Natural killer cell (primary cell): ENCODE results near the gene WDR41. TPM values are rescaled to one million over a fixed set of nuclear protein-coding genes. Genes with fewer than 3 reads are reported as not detected.

Experiments
- ATAC-seq, 3 donors: fragments of 150-1000 bp in 2 of 3; fragments of 200-7000 bp in 1 of 3; cut with Tn5 transposase; 1 replicate in 1 of 3; 2 replicates in 2 of 3; pipeline ENCODE4 v1.10.0; 2021; ENCODE audit warnings: mild to moderate bottlenecking in 2 of 3, moderate library complexity in 2 of 3
- DNase-seq, 2 donors: peaks; one replicate each; pipeline versions ENCODE4 v3.0.0 to v3.0.0-alpha.2; 2013 to 2021; ENCODE audit warnings: mixed read lengths in 1 of 2
- H3K27ac ChIP-seq: one replicate; pipeline ENCODE4 v1.5.1; 2013; ENCODE audit warnings: mild to moderate bottlenecking, low read length
- H3K27me3 ChIP-seq: one replicate; pipeline ENCODE4 v1.6.1; 2013; ENCODE audit warnings: low read length; ENCODE audit not compliant: control insufficient read depth, insufficient read depth
- H3K36me3 ChIP-seq: one replicate; pipeline ENCODE4 v1.6.1; 2013; ENCODE audit warnings: low read length; ENCODE audit not compliant: control insufficient read depth, insufficient read depth
- H3K4me1 ChIP-seq: one replicate; pipeline ENCODE4 v1.6.1; 2013; ENCODE audit warnings: low read length; ENCODE audit not compliant: control insufficient read depth, insufficient read depth
- H3K4me3 ChIP-seq: one replicate; pipeline ENCODE4 v1.5.1; 2013; ENCODE audit warnings: low read length
- H3K9me3 ChIP-seq: one replicate; pipeline ENCODE4 v1.6.1; 2013; ENCODE audit warnings: low read length; ENCODE audit not compliant: control insufficient read depth, insufficient read depth
- H3K27ac Mint-ChIP-seq, 2 donors: one replicate each; pipeline ENCODE4 v1.8.0; 2022; ENCODE audit warnings: mild to moderate bottlenecking in 2 of 2, mixed read lengths in 2 of 2, moderate library complexity in 1 of 2
- H3K27me3 Mint-ChIP-seq, 2 donors: one replicate each; pipeline ENCODE4 v1.8.0; 2022; ENCODE audit warnings: low read depth in 2 of 2, mixed read lengths in 2 of 2
- H3K36me3 Mint-ChIP-seq: one replicate; pipeline ENCODE4 v1.8.0; 2022; ENCODE audit warnings: mixed read lengths
- H3K4me1 Mint-ChIP-seq, 2 donors: one replicate each; pipeline ENCODE4 v1.8.0; 2022; ENCODE audit warnings: mixed read lengths in 2 of 2
- H3K4me3 Mint-ChIP-seq: one replicate; pipeline ENCODE4 v1.8.0; 2022; ENCODE audit warnings: mild to moderate bottlenecking, moderate library complexity, mixed read lengths
- H3K9me3 Mint-ChIP-seq, 2 donors: one replicate each; pipeline ENCODE4 v1.8.0; 2022; ENCODE audit warnings: mixed read lengths in 2 of 2
- CTCF ChIP-seq: fragments of 200-600 bp; IDR thresholded peaks from one replicate; pipeline ENCODE4 v1.8.0; 2022; ENCODE audit warnings: antibody characterized with exemption
- WGBS: methylation state at CpG from one replicate; pipeline ENCODE4 v1.1.7; 2013; ENCODE audit warnings: missing lambda C conversion rate; ENCODE audit not compliant: insufficient coverage; 5-methylcytosine and 5-hydroxymethylcytosine counted together
- intact Hi-C: fragments of 100-400 bp; cut with micrococcal nuclease; formaldehyde crosslinking; loops from one replicate; pipeline ENCODE4 v1.14.2; 2022
- total RNA-seq, 4 donors: library from RNA; stranded (reverse); fragments of 120-200 nt in 1 of 4; gene quantifications; one replicate each; pipeline versions ENCODE4 v1.2.3 to v1.2.4, GENCODE V29; 2013 to 2022

Gene WDR41
- total RNA-seq, 3 donors from 2014 or later (not counting 1 experiment from before 2014, with no cell fraction given): 20.7 to 25.5 (median 24.9) TPM

GRCh38 chr5:77443670-77444069 is 48.4 kb downstream of the WDR41 start:
- WGBS: 100% methylated on average over 1 of the region's 1 CpG
- Mint-ChIP-seq H3K36me3 (peaks cover 29% of the 10 kb centered on the region), H3K4me3 (no peak overlapping the region)

GRCh38 chr5:77438071-77438470 is 54.0 kb downstream of the WDR41 start:
- Histone ChIP-seq H3K4me3 (no peak overlapping the region), H3K9me3 (no peaks in the 10 kb centered on the region), H3K4me1 (no peaks in the 10 kb centered on the region), H3K27ac (no peak overlapping the region), H3K27me3 (no peaks in the 10 kb centered on the region), H3K36me3 (peaks cover 43% of the 10 kb centered on the region)
- intact Hi-C loops: no loop called here
- Mint-ChIP-seq H3K36me3 (peaks cover 26% of the 10 kb centered on the region), H3K27me3 (no peaks in the 10 kb centered on the region), H3K27ac (no peak overlapping the region), H3K9me3 (no peaks in the 10 kb centered on the region), H3K4me3 (no peak overlapping the region), H3K4me1 (no peaks in the 10 kb centered on the region)
- ATAC-seq (no peak), DNase-seq (no peak)
- WGBS: 63% methylated on average over 3 of the region's 3 CpGs
- TF ChIP-seq CTCF: no peak

More at GRCh38 chr5:77443670-77444069, 48.4 kb downstream of the WDR41 start:
- intact Hi-C loops: no loop called here
- Histone ChIP-seq H3K27me3 (no peaks in the 10 kb centered on the region), H3K36me3 (peaks cover 21% of the 10 kb centered on the region), H3K27ac (no peak overlapping the region), H3K9me3 (no peaks in the 10 kb centered on the region), H3K4me3 (no peak overlapping the region), H3K4me1 (no peaks in the 10 kb centered on the region)
- no peaks in the 10 kb centered on the region for H3K27me3 Mint-ChIP-seq
- peaks cover 0 to 4% of the 10 kb centered on the region in 2 donors for H3K4me1 Mint-ChIP-seq
- TF ChIP-seq CTCF: no peak
- H3K9me3 Mint-ChIP-seq: peaks cover 4 to 5% of the 10 kb centered on the region in 2 donors
- no peak overlapping the region for H3K27ac Mint-ChIP-seq
- DNase-seq (no peak), ATAC-seq (no peak)

- H3K4me3 ChIP-seq: no peak overlapping the region
- no peaks in the 10 kb centered on the region for H3K4me1 Mint-ChIP-seq
- no peak overlapping the region for H3K27ac ChIP-seq
- no peaks in the 10 kb centered on the region for H3K27me3 Mint-ChIP-seq
- DNase-seq (peak in 1 of 2 donors; percentile 27), ATAC-seq (no peak)
- H3K27me3 ChIP-seq: no peaks in the 10 kb centered on the region
- intact Hi-C loops: no loop called here
- no peak overlapping the region for H3K27ac Mint-ChIP-seq
- H3K36me3 Mint-ChIP-seq: peaks cover 26% of the 10 kb centered on the region
- H3K9me3 Mint-ChIP-seq: no peaks in the 10 kb centered on the region
- no peaks in the 10 kb centered on the region for H3K4me1 ChIP-seq
- H3K36me3 ChIP-seq: peaks cover 51% of the 10 kb centered on the region
- H3K4me3 Mint-ChIP-seq: no peak overlapping the region
- 95% methylated on average over 5 of the region's 5 CpGs for WGBS
- no peaks in the 10 kb centered on the region for H3K9me3 ChIP-seq
- TF ChIP-seq CTCF: no peak
Measured at GRCh38 chr5:77437194-77437593, 54.9 kb downstream of the WDR41 start.

GRCh38 chr5:77431719-77432118 is 60.4 kb downstream of the WDR41 start:
- ATAC-seq: no peak
- TF ChIP-seq CTCF: no peak
- intact Hi-C loops: no loop called here
- H3K9me3 Mint-ChIP-seq: no peaks in the 10 kb centered on the region
- no CpG with 5 or more reads among the region's 1 CpG for WGBS
- Histone ChIP-seq H3K9me3 (no peaks in the 10 kb centered on the region), H3K27me3 (no peaks in the 10 kb centered on the region), H3K27ac (no peak overlapping the region), H3K4me3 (no peak overlapping the region), H3K4me1 (no peaks in the 10 kb centered on the region), H3K36me3 (peaks cover 51% of the 10 kb centered on the region)
- H3K27me3 Mint-ChIP-seq: no peaks in the 10 kb centered on the region
- no peaks in the 10 kb centered on the region for H3K4me1 Mint-ChIP-seq
- DNase-seq: no peak
- H3K27ac Mint-ChIP-seq: no peak overlapping the region
- H3K4me3 Mint-ChIP-seq: no peak overlapping the region
- peaks cover 19% of the 10 kb centered on the region for H3K36me3 Mint-ChIP-seq
